BLaER1 (cell line): Measurements from ENCODE around the gene ASAP2.
A peak's percentile ranks its signal among the peaks of the same experiment; 100 is the strongest.

Experiments
- H3K27ac ChIP-seq: shearing (Covaris generic); formaldehyde crosslinking; 2 replicates; pipeline ENCODE4 v1.8.1; 2022
- H3K27me3 ChIP-seq: shearing (Covaris generic); formaldehyde crosslinking; 2 replicates; pipeline ENCODE4 v1.8.1; 2022
- H3K36me3 ChIP-seq: shearing (Covaris generic); formaldehyde crosslinking; 2 replicates; pipeline ENCODE4 v1.8.1; 2022
- H3K4me1 ChIP-seq: shearing (Covaris generic); formaldehyde crosslinking; 2 replicates; pipeline ENCODE4 v1.8.1; 2022
- H3K4me2 ChIP-seq: shearing (Covaris generic); formaldehyde crosslinking; 2 replicates; pipeline ENCODE4 v1.8.1; 2022
- H3K4me3 ChIP-seq: shearing (Covaris generic); formaldehyde crosslinking; 2 replicates; pipeline ENCODE4 v1.8.1; 2022
- H3K9ac ChIP-seq: shearing (Covaris generic); formaldehyde crosslinking; 2 replicates; pipeline ENCODE4 v1.8.1; 2022
- H3K9me3 ChIP-seq: shearing (Covaris generic); formaldehyde crosslinking; 2 replicates; pipeline ENCODE4 v1.8.1; 2022
- H4K20me1 ChIP-seq: shearing (Covaris generic); formaldehyde crosslinking; 2 replicates; pipeline ENCODE4 v1.8.1; 2022
- Cebpa-rat ChIP-seq: shearing (Covaris generic); IDR thresholded peaks from 2 replicates; pipeline ENCODE4 v1.8.1; 2022

Gene ASAP2

DNA sequence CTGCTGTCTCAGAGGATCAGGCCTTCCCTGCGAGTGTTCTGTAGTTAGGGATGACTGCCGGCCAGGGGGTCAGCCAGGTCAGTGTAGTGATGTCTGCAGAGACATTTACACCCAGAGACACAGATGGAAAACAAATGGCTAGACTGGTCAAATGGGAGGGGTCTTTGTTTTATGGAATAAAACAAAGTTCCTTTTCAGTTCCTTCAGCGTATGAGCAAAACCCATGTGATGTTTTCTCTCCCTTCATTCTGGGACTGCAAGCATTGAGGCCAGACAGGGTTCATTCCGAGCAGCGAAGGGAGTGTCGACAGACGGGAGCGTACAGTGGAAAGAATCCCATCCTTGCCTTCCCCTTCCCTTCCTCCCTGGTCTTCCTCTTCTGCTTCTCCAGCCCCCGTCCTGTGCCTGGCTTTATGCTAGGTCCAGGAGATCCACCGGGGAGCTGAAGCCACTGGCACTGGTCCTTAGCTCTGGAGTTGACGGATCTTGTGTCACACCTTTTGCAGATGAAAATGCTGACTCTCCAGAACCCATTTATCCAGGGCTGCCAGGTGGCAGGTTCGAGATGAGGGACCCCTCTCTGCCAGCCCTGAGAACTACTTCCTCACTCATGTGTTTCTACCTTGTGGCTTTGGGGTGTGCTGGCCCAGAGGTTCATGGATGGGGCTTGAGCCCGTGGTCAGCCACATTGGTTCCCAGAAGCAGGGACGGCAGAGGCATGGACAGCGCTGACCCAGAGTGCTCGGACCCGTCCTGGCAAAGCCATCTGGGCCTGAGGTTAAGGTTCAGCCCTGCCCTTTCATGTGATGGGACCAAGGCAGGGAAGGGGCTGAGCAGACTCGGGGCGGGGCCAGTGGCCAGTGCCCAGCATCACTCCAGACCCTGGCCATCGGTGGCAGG, 192.5 kb downstream of the ASAP2 start:
- Histone ChIP-seq H3K4me1 (peaks cover 37% of the 10 kb centered on the region), H3K9ac (peak overlapping the region; percentile 48), H3K27ac (peak overlapping the region; percentile 82), H3K4me2 (peak overlapping the region; percentile 72), H3K4me3 (no peak overlapping the region), H3K36me3 (peaks cover 88% of the 10 kb centered on the region), H3K27me3 (no peaks in the 10 kb centered on the region), H4K20me1 (no peaks in the 10 kb centered on the region), H3K9me3 (no peaks in the 10 kb centered on the region)
- no peak for TF ChIP-seq Cebpa-rat

DNA sequence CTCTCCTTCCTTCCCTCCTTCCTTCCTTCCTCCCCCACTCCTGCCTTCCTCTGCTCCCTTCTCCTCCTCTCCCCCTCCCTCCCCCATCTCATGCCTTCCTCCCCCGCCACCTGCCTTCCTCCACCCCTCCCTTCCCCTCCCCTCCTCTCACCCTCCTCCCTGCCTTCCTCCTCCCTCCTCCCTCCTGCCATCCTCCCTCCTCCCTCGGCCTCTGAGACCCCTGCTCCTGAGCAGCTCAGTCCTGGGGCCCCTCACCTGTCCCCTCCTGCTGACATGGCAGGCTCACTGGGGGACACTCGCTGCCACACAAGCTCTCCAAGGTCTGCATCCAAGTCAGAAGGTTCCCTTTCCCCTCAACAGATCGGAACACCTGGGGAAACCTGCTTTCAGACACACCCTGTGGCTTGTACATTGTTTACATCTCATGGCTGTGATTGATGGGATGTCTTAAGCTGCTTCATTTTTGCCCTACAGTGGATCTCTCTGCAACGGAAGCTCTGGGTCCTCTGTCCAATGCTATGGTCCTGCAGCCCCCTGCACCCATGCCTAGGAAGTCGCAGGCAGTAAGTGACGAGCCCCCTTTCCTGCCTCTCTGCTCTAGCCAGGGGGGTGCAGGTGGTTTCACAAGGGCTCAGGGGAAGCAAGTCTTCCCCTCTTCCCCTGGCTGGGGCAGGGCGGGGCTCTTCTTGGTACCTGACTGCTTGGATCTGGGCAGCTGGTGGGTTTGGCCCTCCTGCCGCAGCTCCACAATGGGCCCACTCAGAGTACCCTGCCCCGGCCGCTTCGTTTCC, 193.9 kb downstream of the ASAP2 start:
- Histone ChIP-seq H3K27me3 (no peaks in the 10 kb centered on the region), H3K4me1 (peaks cover 37% of the 10 kb centered on the region), H4K20me1 (no peaks in the 10 kb centered on the region), H3K9me3 (no peaks in the 10 kb centered on the region), H3K27ac (peak overlapping the region; percentile 66), H3K9ac (no peak overlapping the region; the same call in 1 of the 2 replicates), H3K4me3 (no peak overlapping the region), H3K36me3 (peaks cover 85% of the 10 kb centered on the region), H3K4me2 (peak overlapping the region; percentile 55)
- no peak for TF ChIP-seq Cebpa-rat

DNA sequence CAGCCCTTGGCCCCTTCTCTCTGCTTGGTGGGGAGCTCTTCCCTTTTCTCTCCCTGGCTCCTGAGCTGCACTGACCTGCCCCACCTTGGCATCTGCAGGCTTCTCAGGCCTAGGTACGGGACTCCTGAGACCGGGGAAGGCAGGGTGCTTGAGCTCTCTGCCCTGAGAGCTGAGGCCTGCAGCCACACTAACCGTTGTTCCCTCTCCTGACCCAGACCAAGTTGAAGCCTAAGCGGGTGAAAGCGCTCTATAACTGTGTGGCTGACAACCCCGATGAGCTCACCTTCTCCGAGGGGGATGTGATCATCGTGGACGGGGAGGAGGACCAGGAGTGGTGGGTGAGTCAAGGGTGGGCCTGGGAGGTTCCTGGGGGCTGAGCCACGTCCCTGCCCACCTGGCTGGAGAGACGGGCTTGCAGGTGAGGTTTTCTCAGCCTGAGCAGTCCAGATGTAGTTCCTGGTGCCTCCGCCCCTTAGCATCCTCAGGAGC, 194.5 kb downstream of the ASAP2 start:
- H3K4me3 ChIP-seq: no peak overlapping the region

DNA sequence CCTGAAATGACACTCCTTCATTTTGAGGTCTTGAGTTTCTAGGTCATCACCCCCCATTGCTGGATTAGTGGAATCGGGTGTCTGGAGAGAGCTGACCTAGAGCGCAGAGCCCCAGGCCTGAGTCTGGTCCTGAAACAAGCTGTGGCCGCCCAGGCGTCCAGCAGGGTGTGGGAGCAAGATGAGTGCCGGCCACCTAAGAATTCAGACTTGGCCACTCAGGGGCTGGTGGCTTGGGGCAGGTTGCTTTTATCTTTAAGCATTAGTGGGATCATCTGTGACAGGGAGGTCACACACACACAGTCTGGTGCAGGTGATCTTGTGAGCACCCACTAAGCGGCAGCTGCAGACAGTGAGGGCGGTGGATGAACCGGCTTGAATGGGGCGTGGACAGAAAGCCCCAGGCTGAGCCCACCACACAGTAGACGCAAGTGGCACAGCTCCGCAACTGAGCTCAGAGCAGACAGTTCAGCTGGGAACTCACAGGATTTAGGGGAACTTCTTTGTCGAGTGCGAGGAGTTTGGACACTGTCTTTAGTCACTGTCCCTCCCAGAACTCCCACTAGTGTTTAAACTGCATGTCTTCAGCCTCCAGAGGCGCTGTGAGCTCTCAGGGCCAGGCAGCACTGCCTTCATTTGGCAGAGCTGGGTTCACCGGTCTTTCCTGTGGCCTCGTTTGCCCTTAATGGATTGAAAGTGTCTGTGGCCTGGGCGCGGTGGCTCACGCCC, 195.2 kb downstream of the ASAP2 start:
- H3K4me2 ChIP-seq: no peak overlapping the region
- peak overlapping the region; percentile 66; the same call in 1 of the 2 replicates for H3K27ac ChIP-seq
- peaks cover 82% of the 10 kb centered on the region for H3K36me3 ChIP-seq
- no peak for TF ChIP-seq Cebpa-rat
- no peaks in the 10 kb centered on the region for H3K27me3 ChIP-seq
- no peak overlapping the region for H3K4me3 ChIP-seq
- 0 out of 2 replicates have a peak, but pooled peaks cover 1% of the 10 kb centered on the region for H4K20me1 ChIP-seq
- peaks cover 37% of the 10 kb centered on the region for H3K4me1 ChIP-seq
- H3K9ac ChIP-seq: no peak overlapping the region
- H3K9me3 ChIP-seq: no peaks in the 10 kb centered on the region

More for the DNA sequence above, 194.5 kb downstream of the ASAP2 start:
- peaks cover 37% of the 10 kb centered on the region for H3K4me1 ChIP-seq
- no peak overlapping the region; the same call in 1 of the 2 replicates for H3K9ac ChIP-seq
- H3K9me3 ChIP-seq: no peaks in the 10 kb centered on the region
- H3K4me2 ChIP-seq: peak overlapping the region; percentile 55
- peaks cover 83% of the 10 kb centered on the region for H3K36me3 ChIP-seq
- H3K27ac ChIP-seq: peak overlapping the region; percentile 66
- H4K20me1 ChIP-seq: no peaks in the 10 kb centered on the region
- TF ChIP-seq Cebpa-rat: no peak
- H3K27me3 ChIP-seq: no peaks in the 10 kb centered on the region

DNA sequence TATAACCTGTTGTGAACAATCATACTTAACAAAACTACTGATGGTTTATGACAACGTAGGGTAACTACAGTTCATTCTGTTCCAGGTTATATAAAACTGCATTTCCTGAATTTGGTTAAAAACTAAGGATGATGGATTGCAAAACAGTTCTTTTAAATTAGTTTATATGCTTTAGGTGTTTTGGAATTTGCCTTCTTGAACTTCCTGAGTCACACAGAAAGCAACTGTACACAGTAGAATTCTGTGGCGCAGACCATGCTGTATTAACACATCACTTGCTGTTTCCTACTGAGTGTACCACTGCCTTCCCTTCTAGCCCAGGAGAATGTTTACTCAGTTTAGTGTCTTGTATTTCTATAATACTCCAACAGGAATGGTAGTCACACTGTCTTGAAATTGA, 197.3 kb downstream of the ASAP2 start:
- H3K4me2 ChIP-seq: no peak overlapping the region
- no peak for TF ChIP-seq Cebpa-rat
- H3K4me3 ChIP-seq: no peak overlapping the region
- peaks cover 79% of the 10 kb centered on the region for H3K36me3 ChIP-seq
- H3K4me1 ChIP-seq: peaks cover 36% of the 10 kb centered on the region
- no peaks in the 10 kb centered on the region for H3K9me3 ChIP-seq
- 0 out of 2 replicates have a peak, but pooled peaks cover 4% of the 10 kb centered on the region for H4K20me1 ChIP-seq
- no peak overlapping the region for H3K27ac ChIP-seq
- H3K27me3 ChIP-seq: no peaks in the 10 kb centered on the region
- H3K9ac ChIP-seq: no peak overlapping the region

DNA sequence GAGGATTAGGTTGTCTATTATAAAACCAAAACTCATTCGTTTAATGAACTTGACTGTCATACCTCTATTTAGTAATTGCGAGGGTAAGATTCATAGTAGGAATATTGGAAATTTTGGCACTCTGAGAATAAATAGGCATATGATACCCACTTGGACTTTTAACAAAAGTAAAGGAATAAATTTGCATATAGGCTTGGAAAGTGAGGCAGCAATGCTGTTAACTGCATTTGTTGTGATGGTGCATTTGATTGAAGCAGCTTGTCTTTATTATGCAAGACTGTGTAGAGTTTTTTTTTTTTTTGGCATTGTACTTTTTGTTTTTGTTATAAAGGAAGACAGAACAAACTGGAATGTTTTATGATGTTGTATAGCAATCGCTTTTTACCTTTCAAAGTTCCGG, 197.8 kb downstream of the ASAP2 start:
- no peak overlapping the region for H3K4me2 ChIP-seq
- H3K4me3 ChIP-seq: no peak overlapping the region
- H3K9me3 ChIP-seq: no peaks in the 10 kb centered on the region
- H3K27me3 ChIP-seq: no peaks in the 10 kb centered on the region
- H3K4me1 ChIP-seq: peaks cover 36% of the 10 kb centered on the region
- no peak for TF ChIP-seq Cebpa-rat
- H3K36me3 ChIP-seq: peaks cover 78% of the 10 kb centered on the region
- no peak overlapping the region for H3K27ac ChIP-seq
- H4K20me1 ChIP-seq: 0 out of 2 replicates have a peak, but pooled peaks cover 4% of the 10 kb centered on the region
- H3K9ac ChIP-seq: no peak overlapping the region

DNA sequence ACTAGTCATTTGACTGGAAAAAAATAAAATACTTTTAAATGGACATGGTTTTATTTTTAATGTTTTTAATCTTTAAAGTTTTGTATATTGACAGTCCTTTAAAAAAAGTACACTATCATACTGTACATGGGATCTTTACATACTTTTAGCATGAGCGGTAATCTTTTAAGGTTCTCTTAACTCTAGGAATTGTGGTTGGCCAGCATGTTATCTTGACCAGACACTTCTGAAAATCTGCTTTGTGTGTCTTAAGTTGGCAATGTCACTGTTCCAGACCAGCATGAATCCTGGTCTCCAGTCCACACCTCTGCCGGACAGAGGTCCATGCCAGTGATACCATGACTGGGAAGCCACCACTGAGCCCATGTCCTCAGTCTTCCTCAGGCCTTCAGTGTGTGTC, 199.0 kb downstream of the ASAP2 start:
- Histone ChIP-seq H3K4me2 (no peak overlapping the region), H3K4me1 (peaks cover 36% of the 10 kb centered on the region), H3K27me3 (no peaks in the 10 kb centered on the region), H3K9me3 (no peaks in the 10 kb centered on the region), H3K36me3 (peaks cover 86% of the 10 kb centered on the region), H3K4me3 (no peak overlapping the region), H3K27ac (no peak overlapping the region), H3K9ac (no peak overlapping the region), H4K20me1 (0 out of 2 replicates have a peak, but pooled peaks cover 4% of the 10 kb centered on the region)
- TF ChIP-seq Cebpa-rat: no peak

DNA sequence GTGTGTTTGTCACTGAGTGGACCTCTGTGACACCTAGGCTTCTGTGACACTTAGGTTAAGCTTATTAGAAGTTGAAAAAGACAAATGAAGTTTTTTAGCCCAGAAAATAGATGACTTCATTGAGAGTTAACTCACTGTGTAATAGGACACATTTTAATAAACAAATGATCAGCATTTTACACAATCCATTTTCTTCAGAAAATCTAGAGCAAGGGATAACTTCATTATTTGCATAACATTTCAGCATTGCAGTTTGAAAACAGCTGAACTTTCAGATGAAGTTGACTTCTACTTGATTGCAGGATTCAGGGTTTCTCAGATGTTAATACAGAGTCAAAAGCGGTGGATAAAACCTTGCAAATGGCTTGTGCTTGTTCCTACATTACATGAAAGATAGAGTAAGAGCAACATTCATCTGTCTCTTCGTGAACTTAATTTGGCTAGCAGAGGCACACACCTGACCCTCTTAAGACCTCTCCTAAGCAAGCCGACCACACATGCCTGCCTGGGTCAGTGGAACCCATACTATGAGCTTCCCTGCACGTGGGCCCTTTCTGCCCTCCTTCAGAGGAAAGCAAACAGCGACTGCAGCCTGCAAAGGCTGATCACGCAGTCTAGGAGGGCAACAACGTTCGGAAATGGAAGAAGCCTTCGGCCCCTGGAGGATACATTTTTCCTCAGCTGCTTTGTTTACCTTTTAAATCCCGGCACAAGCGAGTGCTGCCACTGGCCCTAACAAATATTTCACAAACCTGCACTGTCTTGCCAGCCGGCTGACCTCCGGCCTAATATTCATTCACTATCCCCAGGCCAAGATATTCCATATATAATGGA, 200.1 kb downstream of the ASAP2 start:
- peaks cover 86% of the 10 kb centered on the region for H3K36me3 ChIP-seq
- H3K9me3 ChIP-seq: no peaks in the 10 kb centered on the region
- no peak overlapping the region for H3K4me2 ChIP-seq
- TF ChIP-seq Cebpa-rat: no peak
- H4K20me1 ChIP-seq: 0 out of 2 replicates have a peak, but pooled peaks cover 4% of the 10 kb centered on the region
- peaks cover 32% of the 10 kb centered on the region for H3K4me1 ChIP-seq
- H3K27ac ChIP-seq: no peak overlapping the region
- H3K4me3 ChIP-seq: no peak overlapping the region
- H3K27me3 ChIP-seq: no peaks in the 10 kb centered on the region
- H3K9ac ChIP-seq: no peak overlapping the region
